ENCODE data around the gene TNFRSF11A. TPM values are rescaled to one million over a fixed set of nuclear protein-coding genes. Genes with fewer than 3 reads are reported as not detected.

Gene TNFRSF11A
- total RNA-seq, 5 donors from 2014 or later (not counting 1 experiment from before 2014, with no cell fraction given), result 0.41 to 4.6 (median 1.2) TPM

DNA sequence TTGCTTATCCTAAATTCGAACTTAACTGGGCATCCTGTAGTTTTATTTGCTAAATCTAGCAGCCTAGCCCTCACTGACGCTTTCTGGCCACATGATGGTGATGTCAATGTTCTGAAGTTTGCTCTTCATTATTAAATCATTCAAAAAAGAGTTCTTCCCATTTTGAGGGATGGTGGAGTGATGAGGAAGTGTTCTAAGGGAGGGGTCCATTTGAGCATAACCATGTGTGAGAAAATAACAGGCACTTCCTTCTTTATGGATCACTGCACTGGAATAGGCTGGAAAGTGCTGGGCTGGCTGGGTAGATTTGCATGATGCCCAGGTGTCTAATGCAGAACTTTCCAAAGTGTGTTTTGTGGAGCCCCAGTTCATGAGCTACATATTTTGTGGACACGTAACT, 74.2 kb downstream of the TNFRSF11A start:
- Histone ChIP-seq H3K9me3 (no peaks in the 10 kb centered on the region), H3K27ac (ENCODE audit: low read length) (no peak overlapping the region), H3K36me3 (ENCODE audit: control insufficient read depth in 2 of 2, extremely low read depth in 1 of 2, insufficient read depth in 1 of 2, low read length in 1 of 2) (no peaks in the 10 kb centered on the region), H3K27me3 (replicated peaks in 1 of 2; ENCODE audit: control insufficient read depth in 2 of 2, extremely low read depth in 1 of 2, insufficient read depth in 2 of 2, low read length in 1 of 2) (peaks cover 0 to 8% of the 10 kb centered on the region in 2 experiments), H3K4me1 (ENCODE audit: control insufficient read depth in 1 of 2, extremely low read depth in 1 of 2, insufficient read depth in 2 of 2, low read length in 2 of 2) (no peaks in the 10 kb centered on the region), H3K4me3 (ENCODE audit: control insufficient read depth in 1 of 2, extremely low read depth in 1 of 2, low read length in 1 of 2) (no peak overlapping the region)
- ChIA-PET CTCF (no interaction called here), POLR2A (no interaction called here)
- 100% methylated on average over 1 of the region's 3 CpGs for WGBS (ENCODE audit: insufficient coverage)
- DNase-seq (no peak), ATAC-seq (replicated peaks in 1 of 4) (no peak)
- no peaks in the 10 kb centered on the region for H3K9me3 Mint-ChIP-seq
- peaks cover 0 to 5% (median 0%) of the 10 kb centered on the region in 3 donors for H3K4me1 Mint-ChIP-seq
- peaks cover 3 to 5% of the 10 kb centered on the region in 2 donors for H3K27me3 Mint-ChIP-seq
- H3K4me3 Mint-ChIP-seq, result no peak overlapping the region
- H3K27ac Mint-ChIP-seq, result no peak overlapping the region
- H3K36me3 Mint-ChIP-seq, result no peaks in the 10 kb centered on the region

DNA sequence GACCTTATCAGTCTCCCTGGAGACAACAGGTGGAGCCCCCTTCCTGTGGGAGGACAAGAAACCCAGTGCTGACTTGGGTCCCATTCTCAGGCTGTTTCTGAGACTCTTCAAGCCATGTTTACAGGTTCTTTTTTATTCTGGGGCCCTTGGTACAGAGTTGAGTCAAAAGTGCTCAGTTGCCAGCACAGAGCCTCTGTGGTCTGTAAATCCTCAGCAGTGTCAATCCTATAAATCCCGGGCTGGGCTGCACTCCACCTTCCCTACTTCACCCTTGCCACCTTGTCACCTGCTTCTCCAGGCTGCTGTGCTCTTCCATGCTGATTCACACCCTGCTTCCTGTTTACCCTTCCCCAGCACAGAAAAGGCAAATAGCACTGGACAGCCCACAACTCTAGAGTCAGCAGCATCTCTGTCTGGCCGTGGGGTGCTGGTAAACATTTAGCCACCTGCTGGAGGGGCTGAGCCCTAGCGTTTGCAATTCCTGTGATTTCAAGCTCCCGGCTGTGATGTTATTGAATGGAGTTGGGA, 74.7 kb downstream of the TNFRSF11A start:
- 69% methylated on average over 3 of the region's 4 CpGs for WGBS (ENCODE audit: insufficient coverage)
- ATAC-seq (replicated peaks in 1 of 4) (no peak), DNase-seq (no peak)
- no peak overlapping the region for H3K27ac Mint-ChIP-seq
- no peak overlapping the region for H3K4me3 ChIP-seq (ENCODE audit: control insufficient read depth in 1 of 2, extremely low read depth in 1 of 2, low read length in 1 of 2)
- no peaks in the 10 kb centered on the region for H3K36me3 ChIP-seq (ENCODE audit: control insufficient read depth in 2 of 2, extremely low read depth in 1 of 2, insufficient read depth in 1 of 2, low read length in 1 of 2)
- H3K4me1 ChIP-seq (ENCODE audit: control insufficient read depth in 1 of 2, extremely low read depth in 1 of 2, insufficient read depth in 2 of 2, low read length in 2 of 2), result no peaks in the 10 kb centered on the region
- ChIA-PET CTCF (interaction anchor here in 1 of 2 donors (0.5 kb wide), 1 partner anchor 101 kb away, joined by 5 read pairs; no protein-coding TSS in a partner anchor), POLR2A (no interaction called here)
- no peak overlapping the region for H3K27ac ChIP-seq (ENCODE audit: low read length)
- H3K9me3 ChIP-seq, result no peaks in the 10 kb centered on the region
- peaks cover 0 to 5% (median 0%) of the 10 kb centered on the region in 3 donors for H3K4me1 Mint-ChIP-seq
- peaks cover 0 to 8% of the 10 kb centered on the region in 2 experiments for H3K27me3 ChIP-seq (replicated peaks in 1 of 2; ENCODE audit: control insufficient read depth in 2 of 2, extremely low read depth in 1 of 2, insufficient read depth in 2 of 2, low read length in 1 of 2)
- no peaks in the 10 kb centered on the region for H3K36me3 Mint-ChIP-seq
- H3K27me3 Mint-ChIP-seq, result peaks cover 3 to 5% of the 10 kb centered on the region in 2 donors
- no peaks in the 10 kb centered on the region for H3K9me3 Mint-ChIP-seq
- no peak overlapping the region for H3K4me3 Mint-ChIP-seq

DNA sequence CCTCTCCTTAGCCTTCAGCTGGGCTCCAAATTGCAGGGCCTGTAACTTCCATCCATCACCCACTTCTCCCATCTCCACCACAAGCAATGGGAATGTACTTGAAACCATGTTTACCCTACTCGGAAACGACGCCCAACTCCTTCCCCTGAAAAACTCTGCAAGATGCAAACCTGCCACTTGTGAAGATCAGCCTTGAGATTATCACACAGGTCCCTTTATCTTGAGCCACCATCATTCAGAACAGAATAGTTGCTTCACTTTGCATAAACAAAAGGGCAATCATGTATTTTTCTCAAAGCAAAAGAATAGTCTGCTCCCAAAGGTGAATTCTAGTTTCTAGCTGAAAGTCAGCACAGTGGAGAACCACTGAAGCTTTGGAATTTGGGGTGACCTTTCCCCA, 75.8 kb downstream of the TNFRSF11A start:
- DNase-seq (no peak), ATAC-seq (replicated peaks in 1 of 4) (no peak)
- H3K9me3 Mint-ChIP-seq, result no peaks in the 10 kb centered on the region
- no peak overlapping the region for H3K4me3 ChIP-seq (ENCODE audit: control insufficient read depth in 1 of 2, extremely low read depth in 1 of 2, low read length in 1 of 2)
- H3K27me3 ChIP-seq (replicated peaks in 1 of 2; ENCODE audit: control insufficient read depth in 2 of 2, extremely low read depth in 1 of 2, insufficient read depth in 2 of 2, low read length in 1 of 2), result peaks cover 0 to 10% of the 10 kb centered on the region in 2 experiments
- no peak overlapping the region for H3K27ac ChIP-seq (ENCODE audit: low read length)
- H3K36me3 Mint-ChIP-seq, result no peaks in the 10 kb centered on the region
- WGBS (ENCODE audit: insufficient coverage), result 65% methylated on average over 3 of the region's 3 CpGs
- H3K4me1 Mint-ChIP-seq, result peaks cover 0 to 5% (median 0%) of the 10 kb centered on the region in 3 donors
- peak overlapping the region in 1 of 2 donors; percentile 13 for H3K27ac Mint-ChIP-seq
- no peaks in the 10 kb centered on the region for H3K4me1 ChIP-seq (ENCODE audit: control insufficient read depth in 1 of 2, extremely low read depth in 1 of 2, insufficient read depth in 2 of 2, low read length in 2 of 2)
- H3K9me3 ChIP-seq, result no peaks in the 10 kb centered on the region
- peaks cover 3 to 5% of the 10 kb centered on the region in 2 donors for H3K27me3 Mint-ChIP-seq
- ChIA-PET CTCF (interaction anchor here in 1 of 2 donors (0.5 kb wide), 1 partner anchor 19 kb away, joined by 3 read pairs; no protein-coding TSS in a partner anchor), POLR2A (interaction anchor here in 1 of 2 donors (0.6 kb wide), 1 partner anchor 89 kb away, joined by 3 read pairs; no protein-coding TSS in a partner anchor)
- H3K4me3 Mint-ChIP-seq, result no peak overlapping the region
- H3K36me3 ChIP-seq (ENCODE audit: control insufficient read depth in 2 of 2, extremely low read depth in 1 of 2, insufficient read depth in 1 of 2, low read length in 1 of 2), result no peaks in the 10 kb centered on the region

DNA sequence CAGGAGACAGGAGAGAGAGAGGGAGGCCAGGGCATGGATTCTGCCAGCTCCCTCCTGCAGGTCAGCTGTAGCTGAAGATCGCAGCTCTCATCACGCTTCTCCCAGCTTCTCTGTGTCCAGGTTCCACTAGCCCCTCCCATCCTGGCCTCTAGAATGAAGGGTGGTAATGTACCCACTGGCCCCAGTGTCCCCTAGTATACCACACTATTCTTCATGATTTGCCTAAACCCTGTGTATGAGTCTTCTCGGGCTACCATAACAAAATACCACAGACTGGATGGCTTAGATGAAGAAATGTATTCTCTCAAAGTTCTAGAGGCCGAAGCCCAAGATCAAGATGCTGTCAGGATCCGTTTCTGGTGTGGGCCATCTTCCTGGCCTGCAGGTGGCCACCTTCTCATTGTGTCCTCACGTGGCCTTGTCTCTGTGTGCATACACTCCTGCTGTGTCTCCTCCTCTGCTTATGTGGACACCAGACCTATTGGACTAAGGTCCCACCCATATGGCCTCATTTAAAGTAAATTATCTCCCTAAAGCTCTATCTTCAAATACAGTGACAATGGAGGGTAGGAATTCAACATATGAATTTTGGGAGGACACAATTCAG, 77.3 kb downstream of the TNFRSF11A start:
- H3K27ac Mint-ChIP-seq, result no peak overlapping the region
- DNase-seq (no peak), ATAC-seq (replicated peaks in 1 of 4) (no peak)
- H3K4me1 ChIP-seq (ENCODE audit: control insufficient read depth in 1 of 2, extremely low read depth in 1 of 2, insufficient read depth in 2 of 2, low read length in 2 of 2), result no peaks in the 10 kb centered on the region
- 76% methylated on average over 3 of the region's 6 CpGs for WGBS (ENCODE audit: insufficient coverage)
- H3K36me3 Mint-ChIP-seq, result no peaks in the 10 kb centered on the region
- H3K4me3 ChIP-seq (ENCODE audit: control insufficient read depth in 1 of 2, extremely low read depth in 1 of 2, low read length in 1 of 2), result no peak overlapping the region
- no peaks in the 10 kb centered on the region for H3K9me3 Mint-ChIP-seq
- no peak overlapping the region for H3K4me3 Mint-ChIP-seq
- no peaks in the 10 kb centered on the region for H3K36me3 ChIP-seq (ENCODE audit: control insufficient read depth in 2 of 2, extremely low read depth in 1 of 2, insufficient read depth in 1 of 2, low read length in 1 of 2)
- POLR2A ChIA-PET, result interaction anchor here in 1 of 2 donors (0.5 kb wide), 1 partner anchor 40 kb away, joined by 4 read pairs; no protein-coding TSS in a partner anchor
- CTCF ChIA-PET, result interaction anchor here in 1 of 2 donors (0.6 kb wide), 1 partner anchor 671 kb away, joined by 3 read pairs; no protein-coding TSS in a partner anchor
- peaks cover 0 to 12% of the 10 kb centered on the region in 2 experiments for H3K27me3 ChIP-seq (replicated peaks in 1 of 2; ENCODE audit: control insufficient read depth in 2 of 2, extremely low read depth in 1 of 2, insufficient read depth in 2 of 2, low read length in 1 of 2)
- peaks cover 0 to 5% (median 0%) of the 10 kb centered on the region in 3 donors for H3K4me1 Mint-ChIP-seq
- peaks cover 3 to 8% of the 10 kb centered on the region in 2 donors for H3K27me3 Mint-ChIP-seq
- H3K27ac ChIP-seq (ENCODE audit: low read length), result no peak overlapping the region
- no peaks in the 10 kb centered on the region for H3K9me3 ChIP-seq

DNA sequence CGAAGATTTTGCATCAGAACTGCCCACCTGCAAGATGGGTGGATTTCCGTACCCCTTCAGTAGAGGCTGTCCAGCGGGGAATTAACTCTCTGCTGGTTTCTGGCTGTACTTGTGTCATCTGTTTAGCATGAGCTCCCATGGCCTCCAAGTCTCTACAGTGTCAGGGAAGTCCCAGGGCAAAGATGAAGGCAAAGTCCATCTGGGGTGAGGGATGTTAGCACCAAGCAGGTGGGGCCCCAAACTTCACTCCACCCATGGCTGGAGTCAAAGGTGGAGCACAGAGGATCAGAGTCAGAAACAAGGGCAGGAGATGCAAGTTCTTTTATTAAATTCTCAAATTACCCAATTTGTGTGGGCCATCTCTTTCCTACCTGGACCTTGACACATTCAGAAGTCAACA, 78.0 kb downstream of the TNFRSF11A start:
- Mint-ChIP-seq H3K27me3 (peaks cover 3 to 8% of the 10 kb centered on the region in 2 donors), H3K4me1 (peaks cover 0 to 5% (median 0%) of the 10 kb centered on the region in 3 donors), H3K4me3 (no peak overlapping the region), H3K9me3 (no peaks in the 10 kb centered on the region), H3K27ac (no peak overlapping the region), H3K36me3 (no peaks in the 10 kb centered on the region)
- DNase-seq (no peak), ATAC-seq (replicated peaks in 1 of 4) (no peak)
- Histone ChIP-seq H3K27me3 (replicated peaks in 1 of 2; ENCODE audit: control insufficient read depth in 2 of 2, extremely low read depth in 1 of 2, insufficient read depth in 2 of 2, low read length in 1 of 2) (peaks cover 0 to 12% of the 10 kb centered on the region in 2 experiments), H3K9me3 (no peaks in the 10 kb centered on the region), H3K4me1 (ENCODE audit: control insufficient read depth in 1 of 2, extremely low read depth in 1 of 2, insufficient read depth in 2 of 2, low read length in 2 of 2) (no peaks in the 10 kb centered on the region), H3K4me3 (ENCODE audit: control insufficient read depth in 1 of 2, extremely low read depth in 1 of 2, low read length in 1 of 2) (no peak overlapping the region), H3K36me3 (ENCODE audit: control insufficient read depth in 2 of 2, extremely low read depth in 1 of 2, insufficient read depth in 1 of 2, low read length in 1 of 2) (no peaks in the 10 kb centered on the region), H3K27ac (ENCODE audit: low read length) (no peak overlapping the region)
- POLR2A ChIA-PET, result interaction anchor here in 1 of 2 donors (0.5 kb wide), 1 partner anchor 40 kb away, joined by 4 read pairs; no protein-coding TSS in a partner anchor
- CTCF ChIA-PET, result no interaction called here
- 83% methylated on average over 3 of the region's 3 CpGs for WGBS (ENCODE audit: insufficient coverage)

DNA sequence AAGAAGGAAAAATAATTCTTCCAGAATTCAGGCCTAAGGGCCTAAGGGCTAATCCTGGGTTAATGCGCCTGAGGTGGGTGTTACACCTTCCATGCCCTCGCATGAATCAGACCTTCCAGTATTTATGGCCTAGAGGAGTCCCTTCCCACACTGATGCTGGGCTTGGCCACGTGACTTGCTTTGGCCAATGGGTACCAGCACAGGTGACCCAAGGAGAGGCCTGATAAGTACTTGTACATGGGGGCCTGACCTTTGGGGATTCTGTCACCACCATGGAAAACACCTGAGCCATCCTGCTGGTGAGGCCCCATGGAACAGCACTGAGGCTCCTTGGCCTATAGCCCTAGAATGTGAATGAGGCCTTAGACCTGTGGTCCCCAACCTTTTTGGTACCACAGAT, 79.8 kb downstream of the TNFRSF11A start:
- peaks cover 3 to 8% of the 10 kb centered on the region in 2 donors for H3K27me3 Mint-ChIP-seq

More for the DNA sequence above, 79.8 kb downstream of the TNFRSF11A start:
- H3K4me1 ChIP-seq (ENCODE audit: control insufficient read depth in 1 of 2, extremely low read depth in 1 of 2, insufficient read depth in 2 of 2, low read length in 2 of 2), result no peaks in the 10 kb centered on the region
- H3K4me3 Mint-ChIP-seq, result no peak overlapping the region
- POLR2A ChIA-PET, result interaction anchor here in 1 of 2 donors (0.6 kb wide), 1 partner anchor 10 kb away, joined by 3 read pairs; no protein-coding TSS in a partner anchor
- H3K36me3 Mint-ChIP-seq, result no peaks in the 10 kb centered on the region
- DNase-seq (no peak), ATAC-seq (replicated peaks in 1 of 4) (no peak)
- no peak overlapping the region for H3K27ac ChIP-seq (ENCODE audit: low read length)
- H3K36me3 ChIP-seq (ENCODE audit: control insufficient read depth in 2 of 2, extremely low read depth in 1 of 2, insufficient read depth in 1 of 2, low read length in 1 of 2), result no peaks in the 10 kb centered on the region
- no peaks in the 10 kb centered on the region for H3K9me3 ChIP-seq
- WGBS (ENCODE audit: insufficient coverage), result 67% methylated on average over 2 of the region's 3 CpGs
- H3K4me1 Mint-ChIP-seq, result peaks cover 0 to 5% (median 0%) of the 10 kb centered on the region in 3 donors
- peaks cover 0 to 12% of the 10 kb centered on the region in 2 experiments for H3K27me3 ChIP-seq (replicated peaks in 1 of 2; ENCODE audit: control insufficient read depth in 2 of 2, extremely low read depth in 1 of 2, insufficient read depth in 2 of 2, low read length in 1 of 2)
- no peak overlapping the region for H3K4me3 ChIP-seq (ENCODE audit: control insufficient read depth in 1 of 2, extremely low read depth in 1 of 2, low read length in 1 of 2)
- no peaks in the 10 kb centered on the region for H3K9me3 Mint-ChIP-seq
- CTCF ChIA-PET, result no interaction called here
- H3K27ac Mint-ChIP-seq, result no peak overlapping the region

Measured in T-cell (primary cell).